ENCODE results near the gene MPP1.

MPP1 gene

DNA sequence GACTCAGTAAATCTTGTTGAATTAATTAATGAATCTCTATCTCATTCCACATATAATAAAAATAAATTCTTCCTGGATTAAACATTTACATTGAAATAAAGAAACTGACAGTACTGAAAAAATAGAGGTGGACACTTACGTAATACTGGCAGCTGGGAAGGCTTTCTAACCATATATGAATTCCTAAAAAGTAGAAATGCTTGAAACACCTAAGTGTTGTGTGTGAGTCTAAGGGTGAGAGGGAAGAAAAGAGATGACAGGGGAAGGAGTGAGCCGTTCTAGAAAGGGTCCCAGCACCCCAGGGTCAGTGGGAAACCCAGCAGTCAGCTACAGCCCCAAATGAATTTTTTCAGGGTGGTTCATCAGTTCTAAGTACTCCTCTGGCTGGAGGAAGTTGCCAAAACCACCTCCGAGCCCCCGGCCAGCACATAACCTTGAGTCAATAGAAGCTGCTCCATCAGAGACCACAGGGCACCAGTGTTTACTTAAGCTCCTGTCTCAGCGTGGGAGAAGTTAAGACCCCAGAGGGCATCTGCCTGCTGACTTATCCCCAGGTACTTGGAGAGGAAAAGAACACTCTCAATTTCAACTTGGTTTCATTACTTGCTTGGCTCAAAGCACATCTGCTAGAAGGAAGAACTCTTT, 72.7 kb downstream of the MPP1 start:
- Histone ChIP-seq H3K9me3 (ENCODE audit: insufficient read depth, low read length) (no peaks in the 10 kb centered on the region), H3K36me3 (replicated peaks; ENCODE audit: low read depth, low read length) (no peaks in the 10 kb centered on the region), H3K4me2 (ENCODE audit: low read length) (no peak overlapping the region), H3K9ac (ENCODE audit: low read length) (no peak overlapping the region), H2AFZ (ENCODE audit: low read depth, low read length) (no peak overlapping the region), H3K4me3 (ENCODE audit: low read length) (no peak overlapping the region), H3K27me3 (ENCODE audit: low read depth, low read length) (no peaks in the 10 kb centered on the region), H4K20me1 (ENCODE audit: insufficient read depth, low read length) (no peaks in the 10 kb centered on the region), H3K4me1 (ENCODE audit: low read length) (peaks cover 10% of the 10 kb centered on the region), H3K27ac (ENCODE audit: low read length) (no peak overlapping the region), H3K79me2 (ENCODE audit: low read length) (no peaks in the 10 kb centered on the region)
- TF ChIP-seq EZH2phosphoT487 (IDR thresholded peaks at IDR 0.05; ENCODE audit: low read depth), result no peak
- TF ChIP-seq, protein P1, sequence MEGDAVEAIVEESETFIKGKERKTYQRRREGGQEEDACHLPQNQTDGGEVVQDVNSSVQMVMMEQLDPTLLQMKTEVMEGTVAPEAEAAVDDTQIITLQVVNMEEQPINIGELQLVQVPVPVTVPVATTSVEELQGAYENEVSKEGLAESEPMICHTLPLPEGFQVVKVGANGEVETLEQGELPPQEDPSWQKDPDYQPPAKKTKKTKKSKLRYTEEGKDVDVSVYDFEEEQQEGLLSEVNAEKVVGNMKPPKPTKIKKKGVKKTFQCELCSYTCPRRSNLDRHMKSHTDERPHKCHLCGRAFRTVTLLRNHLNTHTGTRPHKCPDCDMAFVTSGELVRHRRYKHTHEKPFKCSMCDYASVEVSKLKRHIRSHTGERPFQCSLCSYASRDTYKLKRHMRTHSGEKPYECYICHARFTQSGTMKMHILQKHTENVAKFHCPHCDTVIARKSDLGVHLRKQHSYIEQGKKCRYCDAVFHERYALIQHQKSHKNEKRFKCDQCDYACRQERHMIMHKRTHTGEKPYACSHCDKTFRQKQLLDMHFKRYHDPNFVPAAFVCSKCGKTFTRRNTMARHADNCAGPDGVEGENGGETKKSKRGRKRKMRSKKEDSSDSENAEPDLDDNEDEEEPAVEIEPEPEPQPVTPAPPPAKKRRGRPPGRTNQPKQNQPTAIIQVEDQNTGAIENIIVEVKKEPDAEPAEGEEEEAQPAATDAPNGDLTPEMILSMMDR (IDR thresholded peaks at IDR 0.05; ENCODE audit: low read depth, low read length), result no peak

DNA sequence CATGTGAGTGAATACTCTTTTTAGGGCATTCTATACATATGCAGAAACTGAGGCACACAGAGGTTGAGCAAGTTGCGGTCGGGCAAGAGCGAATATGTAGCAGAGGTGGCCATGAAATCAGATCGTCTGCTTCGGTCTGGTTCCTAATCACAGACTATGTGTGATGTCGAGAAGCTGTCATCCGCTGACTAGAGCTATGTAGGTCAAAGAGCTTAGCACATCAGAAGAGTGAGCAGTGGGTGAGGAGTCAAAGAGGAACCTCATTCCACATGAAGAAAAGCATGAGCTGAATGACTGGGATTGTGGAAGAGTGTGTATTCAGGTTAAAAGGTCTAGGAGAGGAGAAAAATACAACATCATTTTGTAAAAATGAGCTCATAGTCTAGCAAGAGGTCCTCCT, 73.4 kb downstream of the MPP1 start:
- Histone ChIP-seq H3K4me3 (ENCODE audit: low read length) (no peak overlapping the region), H4K20me1 (ENCODE audit: insufficient read depth, low read length) (no peaks in the 10 kb centered on the region), H2AFZ (ENCODE audit: low read depth, low read length) (no peak overlapping the region), H3K4me1 (ENCODE audit: low read length) (peaks cover 10% of the 10 kb centered on the region), H3K79me2 (ENCODE audit: low read length) (no peaks in the 10 kb centered on the region), H3K27ac (ENCODE audit: low read length) (no peak overlapping the region), H3K27me3 (ENCODE audit: low read depth, low read length) (no peaks in the 10 kb centered on the region), H3K36me3 (replicated peaks; ENCODE audit: low read depth, low read length) (no peaks in the 10 kb centered on the region), H3K4me2 (ENCODE audit: low read length) (no peak overlapping the region), H3K9ac (ENCODE audit: low read length) (no peak overlapping the region), H3K9me3 (ENCODE audit: insufficient read depth, low read length) (no peaks in the 10 kb centered on the region)
- TF ChIP-seq EZH2phosphoT487 (IDR thresholded peaks at IDR 0.05; ENCODE audit: low read depth), result no peak

DNA sequence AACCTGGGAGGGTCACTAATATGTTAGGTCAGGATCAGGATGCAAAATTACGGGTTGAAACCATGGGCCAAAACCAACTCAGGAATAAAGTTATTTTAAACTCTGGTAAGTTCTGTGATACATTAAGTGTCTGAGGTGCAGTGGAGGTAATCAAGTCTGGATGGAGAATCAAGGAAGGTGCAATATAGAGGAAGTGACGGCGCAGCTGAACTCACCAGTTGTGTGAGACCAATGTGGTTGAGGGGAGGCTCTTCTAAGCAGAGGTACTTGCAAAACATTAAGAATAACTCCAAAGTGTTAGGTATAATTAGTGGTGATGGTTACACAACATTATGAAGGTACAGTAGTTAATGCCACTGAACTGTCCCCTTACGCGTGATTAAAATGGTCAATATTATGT, 74.1 kb downstream of the MPP1 start:
- Histone ChIP-seq H3K4me1 (ENCODE audit: low read length) (peaks cover 10% of the 10 kb centered on the region), H2AFZ (ENCODE audit: low read depth, low read length) (no peak overlapping the region), H3K27ac (ENCODE audit: low read length) (no peak overlapping the region), H3K27me3 (ENCODE audit: low read depth, low read length) (no peaks in the 10 kb centered on the region), H4K20me1 (ENCODE audit: insufficient read depth, low read length) (no peaks in the 10 kb centered on the region), H3K4me2 (ENCODE audit: low read length) (no peak overlapping the region), H3K79me2 (ENCODE audit: low read length) (no peaks in the 10 kb centered on the region), H3K36me3 (replicated peaks; ENCODE audit: low read depth, low read length) (no peaks in the 10 kb centered on the region), H3K9ac (ENCODE audit: low read length) (no peak overlapping the region), H3K4me3 (ENCODE audit: low read length) (no peak overlapping the region), H3K9me3 (ENCODE audit: insufficient read depth, low read length) (no peaks in the 10 kb centered on the region)
- TF ChIP-seq, protein P1 (IDR thresholded peaks at IDR 0.05; ENCODE audit: low read depth, low read length), result no peak
- no peak for TF ChIP-seq EZH2phosphoT487 (IDR thresholded peaks at IDR 0.05; ENCODE audit: low read depth)

DNA sequence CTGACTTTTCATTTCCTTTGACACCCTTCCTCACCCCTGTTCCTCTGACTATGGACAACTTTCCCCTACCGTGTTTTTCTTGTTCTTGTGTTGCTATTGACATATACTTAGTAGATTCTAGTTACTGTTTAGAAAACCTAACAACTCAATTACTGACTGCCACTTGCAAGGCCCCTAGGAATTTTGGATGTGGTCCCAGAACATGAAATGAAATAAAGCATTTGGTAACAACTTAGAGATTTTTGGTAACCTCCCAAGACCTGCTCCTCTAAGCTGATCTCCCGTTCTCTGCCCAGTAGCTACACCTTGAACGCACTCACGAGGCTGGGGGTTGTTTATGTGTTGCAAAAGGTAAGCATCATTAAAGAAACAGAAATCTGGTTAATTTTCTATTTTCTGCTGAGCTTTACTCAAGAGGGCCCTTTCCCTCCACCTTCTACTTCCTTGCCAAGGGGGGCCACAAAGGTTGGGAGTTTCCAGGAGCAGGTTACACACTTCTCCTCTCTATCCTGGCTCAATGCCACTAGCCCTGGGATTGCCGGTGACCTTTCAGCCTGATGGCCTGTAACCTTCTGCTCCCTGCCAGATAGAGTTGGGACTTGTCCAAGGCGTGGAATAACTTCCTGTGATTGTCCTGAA, 74.9 kb downstream of the MPP1 start:
- no peaks in the 10 kb centered on the region for H3K36me3 ChIP-seq (replicated peaks; ENCODE audit: low read depth, low read length)
- no peak overlapping the region for H3K27ac ChIP-seq (ENCODE audit: low read length)
- no peak overlapping the region for H3K4me3 ChIP-seq (ENCODE audit: low read length)
- no peak overlapping the region for H3K9ac ChIP-seq (ENCODE audit: low read length)
- H3K79me2 ChIP-seq (ENCODE audit: low read length), result no peaks in the 10 kb centered on the region
- no peak overlapping the region for H2AFZ ChIP-seq (ENCODE audit: low read depth, low read length)
- peaks cover 17% of the 10 kb centered on the region for H3K4me1 ChIP-seq (ENCODE audit: low read length)
- H3K4me2 ChIP-seq (ENCODE audit: low read length), result no peak overlapping the region
- TF ChIP-seq EZH2phosphoT487 (IDR thresholded peaks at IDR 0.05; ENCODE audit: low read depth), result no peak
- TF ChIP-seq, protein P1 (IDR thresholded peaks at IDR 0.05; ENCODE audit: low read depth, low read length), result no peak
- no peaks in the 10 kb centered on the region for H3K27me3 ChIP-seq (ENCODE audit: low read depth, low read length)
- no peaks in the 10 kb centered on the region for H3K9me3 ChIP-seq (ENCODE audit: insufficient read depth, low read length)
- H4K20me1 ChIP-seq (ENCODE audit: insufficient read depth, low read length), result no peaks in the 10 kb centered on the region
